ENCODE results near the gene R3HCC1L.

GRCh38 chr10:98141484-98142073 is 7.1 kb downstream of the R3HCC1L start:
- TF ChIP-seq POLR2A (IDR thresholded peaks at IDR 0.05) (no peak), POLR2AphosphoS5 (IDR thresholded peaks at IDR 0.05; ENCODE audit: insufficient read depth in 1 of 2, low read depth in 1 of 2) (no peak)
- TF ChIP-seq, protein P1, sequence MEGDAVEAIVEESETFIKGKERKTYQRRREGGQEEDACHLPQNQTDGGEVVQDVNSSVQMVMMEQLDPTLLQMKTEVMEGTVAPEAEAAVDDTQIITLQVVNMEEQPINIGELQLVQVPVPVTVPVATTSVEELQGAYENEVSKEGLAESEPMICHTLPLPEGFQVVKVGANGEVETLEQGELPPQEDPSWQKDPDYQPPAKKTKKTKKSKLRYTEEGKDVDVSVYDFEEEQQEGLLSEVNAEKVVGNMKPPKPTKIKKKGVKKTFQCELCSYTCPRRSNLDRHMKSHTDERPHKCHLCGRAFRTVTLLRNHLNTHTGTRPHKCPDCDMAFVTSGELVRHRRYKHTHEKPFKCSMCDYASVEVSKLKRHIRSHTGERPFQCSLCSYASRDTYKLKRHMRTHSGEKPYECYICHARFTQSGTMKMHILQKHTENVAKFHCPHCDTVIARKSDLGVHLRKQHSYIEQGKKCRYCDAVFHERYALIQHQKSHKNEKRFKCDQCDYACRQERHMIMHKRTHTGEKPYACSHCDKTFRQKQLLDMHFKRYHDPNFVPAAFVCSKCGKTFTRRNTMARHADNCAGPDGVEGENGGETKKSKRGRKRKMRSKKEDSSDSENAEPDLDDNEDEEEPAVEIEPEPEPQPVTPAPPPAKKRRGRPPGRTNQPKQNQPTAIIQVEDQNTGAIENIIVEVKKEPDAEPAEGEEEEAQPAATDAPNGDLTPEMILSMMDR (IDR thresholded peaks at IDR 0.05) = no peak
